ENCODE results near the gene FOXP3. TPM values are rescaled to one million over a fixed set of nuclear protein-coding genes. Genes with fewer than 3 reads are reported as not detected.

The FOXP3 gene
- total RNA-seq, 1 donor from 2014 or later = 0.71 TPM

DNA sequence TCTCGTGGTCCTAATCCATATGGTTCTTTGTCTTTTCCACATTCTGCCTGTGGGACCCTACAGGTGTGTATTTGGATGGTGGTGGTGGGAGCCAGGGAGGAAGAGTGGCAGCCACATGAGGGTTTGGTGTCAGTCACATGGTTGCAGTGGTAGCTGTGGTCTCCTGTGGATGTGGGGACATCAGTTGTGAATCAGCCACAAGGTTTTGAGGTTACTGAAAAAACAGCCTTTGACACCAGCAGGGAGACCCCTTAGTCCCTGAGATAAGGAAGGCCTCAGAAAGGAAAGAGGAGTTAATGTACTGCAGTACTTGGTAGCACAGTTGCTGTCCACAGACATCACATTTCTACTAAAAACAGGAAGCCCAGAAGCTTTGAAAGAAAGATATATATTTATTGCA is 23.2 kb upstream of the FOXP3 start:
- DNase-seq (ENCODE audit: low read depth) = no peak
- no peak overlapping the region for H3K4me3 ChIP-seq (ENCODE audit: low read depth, low read length)
- TF ChIP-seq, protein P1, sequence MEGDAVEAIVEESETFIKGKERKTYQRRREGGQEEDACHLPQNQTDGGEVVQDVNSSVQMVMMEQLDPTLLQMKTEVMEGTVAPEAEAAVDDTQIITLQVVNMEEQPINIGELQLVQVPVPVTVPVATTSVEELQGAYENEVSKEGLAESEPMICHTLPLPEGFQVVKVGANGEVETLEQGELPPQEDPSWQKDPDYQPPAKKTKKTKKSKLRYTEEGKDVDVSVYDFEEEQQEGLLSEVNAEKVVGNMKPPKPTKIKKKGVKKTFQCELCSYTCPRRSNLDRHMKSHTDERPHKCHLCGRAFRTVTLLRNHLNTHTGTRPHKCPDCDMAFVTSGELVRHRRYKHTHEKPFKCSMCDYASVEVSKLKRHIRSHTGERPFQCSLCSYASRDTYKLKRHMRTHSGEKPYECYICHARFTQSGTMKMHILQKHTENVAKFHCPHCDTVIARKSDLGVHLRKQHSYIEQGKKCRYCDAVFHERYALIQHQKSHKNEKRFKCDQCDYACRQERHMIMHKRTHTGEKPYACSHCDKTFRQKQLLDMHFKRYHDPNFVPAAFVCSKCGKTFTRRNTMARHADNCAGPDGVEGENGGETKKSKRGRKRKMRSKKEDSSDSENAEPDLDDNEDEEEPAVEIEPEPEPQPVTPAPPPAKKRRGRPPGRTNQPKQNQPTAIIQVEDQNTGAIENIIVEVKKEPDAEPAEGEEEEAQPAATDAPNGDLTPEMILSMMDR (IDR thresholded peaks at IDR 0.05; ENCODE audit: insufficient read depth, low read length, poor library complexity, severe bottlenecking) = no peak
- no peaks in the 10 kb centered on the region for H3K36me3 ChIP-seq (ENCODE audit: control insufficient read depth, insufficient read depth, low read length)
- no peaks in the 10 kb centered on the region for H3K27me3 ChIP-seq (ENCODE audit: control insufficient read depth, insufficient read depth, low read length)

DNA sequence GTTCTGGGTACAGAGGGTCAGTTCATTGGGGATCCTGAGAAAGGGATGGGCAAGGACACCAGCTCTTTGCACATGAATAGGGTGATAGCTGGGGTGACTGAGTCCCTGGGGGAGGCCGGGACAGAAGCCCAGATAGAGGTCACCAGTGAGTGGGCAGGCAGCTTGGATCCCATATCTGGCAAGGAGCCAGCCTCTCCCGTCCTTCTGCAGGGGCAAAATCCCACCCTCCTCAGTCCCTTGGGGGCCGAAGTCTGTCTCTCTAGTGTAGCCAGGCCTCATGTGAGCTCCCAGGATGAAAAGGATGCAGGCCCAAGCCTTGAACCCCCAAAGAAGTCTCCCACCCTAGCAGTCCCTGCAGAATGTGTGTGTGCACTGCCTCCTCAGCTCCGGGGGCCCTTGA is 22.1 kb upstream of the FOXP3 start:
- TF ChIP-seq, protein P1 (IDR thresholded peaks at IDR 0.05; ENCODE audit: insufficient read depth, low read length, poor library complexity, severe bottlenecking) = no peak
- H3K27me3 ChIP-seq (ENCODE audit: control insufficient read depth, insufficient read depth, low read length) = no peaks in the 10 kb centered on the region
- no peaks in the 10 kb centered on the region for H3K36me3 ChIP-seq (ENCODE audit: control insufficient read depth, insufficient read depth, low read length)
- DNase-seq (ENCODE audit: low read depth) = no peak
- no peak overlapping the region for H3K4me3 ChIP-seq (ENCODE audit: low read depth, low read length)

DNA sequence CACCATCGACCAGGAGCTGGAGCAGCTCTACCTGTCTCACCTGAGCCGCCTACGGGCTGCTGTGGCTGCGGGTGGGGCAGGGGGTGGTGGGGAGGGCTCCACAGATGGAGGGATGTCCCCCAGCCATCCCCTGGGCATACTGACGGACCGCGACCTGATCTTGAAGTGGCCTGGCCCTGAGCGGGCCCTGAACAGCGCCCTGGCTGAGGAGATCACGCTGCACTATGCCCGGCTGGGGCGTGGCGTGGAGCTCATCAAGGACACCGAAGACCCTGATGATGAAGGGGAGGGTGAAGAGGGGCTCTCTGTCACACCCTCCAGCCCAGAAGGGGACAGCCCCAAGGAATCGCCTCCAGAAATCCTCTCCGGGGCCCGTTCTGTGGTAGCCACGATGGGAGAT is 21.6 kb upstream of the FOXP3 start:
- Histone ChIP-seq H3K27me3 (ENCODE audit: control insufficient read depth, insufficient read depth, low read length) (no peaks in the 10 kb centered on the region), H3K4me3 (ENCODE audit: low read depth, low read length) (no peak overlapping the region)
- TF ChIP-seq, protein P1 (IDR thresholded peaks at IDR 0.05; ENCODE audit: insufficient read depth, low read length, poor library complexity, severe bottlenecking) = no peak

DNA sequence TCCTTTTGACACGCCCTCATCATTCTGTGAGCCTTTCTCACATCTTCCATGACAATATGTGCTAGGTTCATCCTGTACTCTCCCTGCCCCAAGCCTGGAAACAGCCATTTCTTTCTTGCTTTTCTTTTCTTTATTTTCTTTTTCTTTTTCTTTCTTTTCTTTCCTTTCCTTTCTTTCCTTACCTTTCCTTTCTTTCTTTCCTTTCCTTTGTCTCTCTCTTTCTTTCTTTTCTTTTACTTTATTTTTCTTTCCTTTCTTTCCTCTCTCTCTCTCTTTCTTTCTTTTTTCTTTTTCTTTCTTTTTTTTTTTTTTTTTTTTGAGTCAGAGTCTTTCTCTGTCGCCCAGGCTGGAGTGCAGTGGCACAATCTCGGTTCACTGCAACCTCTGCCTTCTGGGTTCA is 19.7 kb upstream of the FOXP3 start:
- Histone ChIP-seq H3K4me3 (ENCODE audit: low read depth, low read length) (no peak overlapping the region), H3K27me3 (ENCODE audit: control insufficient read depth, insufficient read depth, low read length) (no peaks in the 10 kb centered on the region), H3K36me3 (ENCODE audit: control insufficient read depth, insufficient read depth, low read length) (no peaks in the 10 kb centered on the region)
- no peak for DNase-seq (ENCODE audit: low read depth)
- TF ChIP-seq, protein P1 (IDR thresholded peaks at IDR 0.05; ENCODE audit: insufficient read depth, low read length, poor library complexity, severe bottlenecking) = no peak

More for the DNA sequence above, 21.6 kb upstream of the FOXP3 start:
- no peak for DNase-seq (ENCODE audit: low read depth)
- H3K36me3 ChIP-seq (ENCODE audit: control insufficient read depth, insufficient read depth, low read length) = no peaks in the 10 kb centered on the region

DNA sequence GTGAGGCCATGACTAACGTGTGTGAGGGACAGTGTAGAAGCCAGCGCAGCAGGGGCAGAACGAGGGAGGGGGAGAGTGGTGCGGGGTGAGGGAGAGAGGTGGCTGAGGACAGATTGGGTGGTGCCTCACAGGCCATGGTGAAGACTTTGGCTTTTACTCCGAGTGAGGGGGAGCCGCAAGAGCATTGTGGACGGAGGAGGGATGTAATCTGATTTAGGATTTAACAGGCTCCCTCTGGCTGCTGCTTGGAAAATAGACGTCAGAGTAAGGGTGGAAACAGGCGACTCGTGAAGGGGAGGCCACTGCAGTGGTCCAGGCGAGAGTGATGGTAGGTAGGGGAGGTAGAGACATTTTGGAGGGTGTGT is 18.1 kb upstream of the FOXP3 start:
- no peaks in the 10 kb centered on the region for H3K36me3 ChIP-seq (ENCODE audit: control insufficient read depth, insufficient read depth, low read length)
- DNase-seq (ENCODE audit: low read depth) = no peak

DNA sequence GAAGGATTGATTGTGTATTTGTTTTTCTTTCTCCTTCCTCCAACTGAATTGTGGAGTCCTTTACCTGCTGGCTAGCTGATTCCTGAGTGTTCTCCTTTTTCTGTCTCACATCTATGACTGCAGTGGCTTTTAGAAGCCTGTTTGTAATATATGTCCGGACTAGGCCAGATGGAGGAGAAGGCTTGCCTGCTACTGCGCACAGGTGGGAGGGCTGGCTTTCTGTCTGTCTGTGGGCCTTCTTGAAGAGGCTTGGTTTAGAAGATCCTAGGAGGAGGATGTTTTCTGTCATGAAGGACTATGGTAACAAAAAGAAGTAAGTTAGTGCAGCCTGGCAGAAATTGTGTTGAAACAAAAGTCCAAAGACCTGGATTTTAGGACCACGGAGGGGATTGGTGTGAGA is 13.6 kb upstream of the FOXP3 start:
- no peaks in the 10 kb centered on the region for H3K27me3 ChIP-seq (ENCODE audit: control insufficient read depth, insufficient read depth, low read length)
- DNase-seq (ENCODE audit: low read depth) = no peak
- TF ChIP-seq, protein P1 (IDR thresholded peaks at IDR 0.05; ENCODE audit: insufficient read depth, low read length, poor library complexity, severe bottlenecking) = no peak
- no peak overlapping the region for H3K4me3 ChIP-seq (ENCODE audit: low read depth, low read length)
- H3K36me3 ChIP-seq (ENCODE audit: control insufficient read depth, insufficient read depth, low read length) = no peaks in the 10 kb centered on the region

More for the DNA sequence above, 18.1 kb upstream of the FOXP3 start:
- TF ChIP-seq, protein P1 (IDR thresholded peaks at IDR 0.05; ENCODE audit: insufficient read depth, low read length, poor library complexity, severe bottlenecking) = peak; percentile 18
- Histone ChIP-seq H3K4me3 (ENCODE audit: low read depth, low read length) (no peak overlapping the region), H3K27me3 (ENCODE audit: control insufficient read depth, insufficient read depth, low read length) (no peaks in the 10 kb centered on the region)
